A673 (cell line): ENCODE results near the gene KAZN. TPM values are rescaled to one million over a fixed set of nuclear protein-coding genes. Genes with fewer than 3 reads are reported as not detected.

Source experiments
- BruUV-seq: library from RNA; stranded (reverse); fragments of 400-500 nt; replicated peaks from 2 replicates; lab custom pipeline; 2021; lab: Mats Ljungman, UMichigan
- CTCF ChIA-PET: fragments of 300-600 bp; sonication (Branson Sonifier 250); formaldehyde crosslinking; loops from one replicate; lab custom pipeline; 2022; ENCODE audit warnings: antibody characterized with exemption; lab: Charles Lee
- POLR2A ChIA-PET: fragments of 300-600 bp; sonication (Branson Sonifier 250); formaldehyde crosslinking; loops from one replicate; lab custom pipeline; 2022; ENCODE audit warnings: antibody characterized with exemption; ENCODE audit not compliant: low non-redundant PET; lab: Charles Lee
- DNase-seq: peaks from one replicate; pipeline ENCODE4 v3.0.0-alpha.2; 2015; ENCODE audit warnings: low spot score
- H3K27ac ChIP-seq: fragments of 200-600 bp; sonication (generic); 2 replicates; pipeline ENCODE4 v1.5.1; 2016; ENCODE audit warnings: mixed run types, low read depth, mild to moderate bottlenecking, mixed read lengths, antibody characterized with exemption, low read length; ENCODE audit not compliant: poor library complexity, severe bottlenecking
- H3K27me3 ChIP-seq: fragments of 200-600 bp; sonication (generic); replicated peaks from 2 replicates; pipeline ENCODE4 v1.6.1; 2017; ENCODE audit warnings: mixed run types, low read depth, mild to moderate bottlenecking, mixed read lengths, antibody characterized with exemption, low read length; ENCODE audit not compliant: insufficient read depth, poor library complexity
- H3K36me3 ChIP-seq: fragments of 200-600 bp; sonication (generic); 2 replicates; pipeline ENCODE4 v1.6.1; 2016; ENCODE audit warnings: mixed run types, mild to moderate bottlenecking, mixed read lengths, antibody characterized with exemption, low read length; ENCODE audit not compliant: insufficient read depth, poor library complexity, severe bottlenecking
- H3K4me1 ChIP-seq: fragments of 200-600 bp; sonication (generic); 2 replicates; pipeline ENCODE4 v1.6.1; 2017; ENCODE audit warnings: mixed run types, mild to moderate bottlenecking, mixed read lengths, antibody characterized with exemption, low read length; ENCODE audit not compliant: insufficient read depth, poor library complexity, severe bottlenecking
- H3K4me3 ChIP-seq: fragments of 200-600 bp; sonication (generic); 2 replicates; pipeline ENCODE4 v1.5.1; 2016; ENCODE audit warnings: low read depth, mixed run types, mild to moderate bottlenecking, mixed read lengths, low read length; ENCODE audit not compliant: poor library complexity, severe bottlenecking
- H3K9me3 ChIP-seq: fragments of 200-600 bp; sonication (generic); 2 replicates; pipeline ENCODE4 v1.6.1; 2016; ENCODE audit warnings: mixed run types, low read depth, mild to moderate bottlenecking, mixed read lengths, antibody characterized with exemption, low read length; ENCODE audit not compliant: poor library complexity, severe bottlenecking
- CTCF ChIP-seq: fragments of 300-800, 200-600 bp; sonication (generic); conservative IDR thresholded peaks from 2 replicates; pipeline ENCODE4 v1.5.1; 2017; ENCODE audit warnings: low read depth, mild to moderate bottlenecking, antibody characterized with exemption, low read length, moderate library complexity, mixed read lengths
- EZH2 ChIP-seq: fragments of 200-600 bp; sonication (generic); IDR thresholded peaks from 2 replicates; pipeline ENCODE4 v1.6.1; 2017; ENCODE audit warnings: borderline replicate concordance, low read depth, mild to moderate bottlenecking, mixed read lengths, antibody characterized with exemption, low read length; ENCODE audit not compliant: poor library complexity, severe bottlenecking
- intact Hi-C: fragments of 100-400 bp; cut with micrococcal nuclease; formaldehyde crosslinking; loops from one replicate; pipeline ENCODE4 v1.10.0; 2022; ENCODE audit not compliant: unreplicated experiment
- total RNA-seq: library from RNA; stranded (reverse); gene quantifications from 2 replicates; pipeline ENCODE4 v1.2.3, GENCODE V29; 2021

Gene KAZN
- total RNA-seq, 1 experiment from 2014 or later = 8.0 TPM

GRCh38 chr1:14666962-14667650 is 68.6 kb downstream of the KAZN start:
- Histone ChIP-seq H3K9me3 (no peaks in the 10 kb centered on the region), H3K4me3 (no peak overlapping the region), H3K4me1 (no peaks in the 10 kb centered on the region), H3K36me3 (no peaks in the 10 kb centered on the region), H3K27me3 (no peaks in the 10 kb centered on the region), H3K27ac (no peak overlapping the region)
- POLR2A ChIA-PET = no interaction called here
- BruUV-seq = no TSS peak
- CTCF ChIA-PET = no interaction called here
- TF ChIP-seq CTCF = no peak
- no peak for TF ChIP-seq EZH2
- no peak for DNase-seq
- intact Hi-C loops = no loop called here

GRCh38 chr1:14667651-14667984 is 69.1 kb downstream of the KAZN start:
- intact Hi-C loops = no loop called here
- no peak for DNase-seq
- H3K27me3 ChIP-seq = no peaks in the 10 kb centered on the region
- no peaks in the 10 kb centered on the region for H3K4me1 ChIP-seq
- no TSS peak for BruUV-seq
- H3K4me3 ChIP-seq = no peak overlapping the region
- TF ChIP-seq EZH2 (no peak), CTCF (no peak)
- ChIA-PET POLR2A (no interaction called here), CTCF (no interaction called here)
- H3K9me3 ChIP-seq = no peaks in the 10 kb centered on the region
- H3K36me3 ChIP-seq = no peaks in the 10 kb centered on the region
- H3K27ac ChIP-seq = no peak overlapping the region

- intact Hi-C loops = no loop called here
- no TSS peak for BruUV-seq
- H3K4me1 ChIP-seq = no peaks in the 10 kb centered on the region
- DNase-seq = no peak
- ChIA-PET CTCF (no interaction called here), POLR2A (no interaction called here)
- H3K4me3 ChIP-seq = no peak overlapping the region
- H3K36me3 ChIP-seq = no peaks in the 10 kb centered on the region
- no peak overlapping the region for H3K27ac ChIP-seq
- no peaks in the 10 kb centered on the region for H3K27me3 ChIP-seq
- H3K9me3 ChIP-seq = no peaks in the 10 kb centered on the region
- no peak for TF ChIP-seq CTCF
- TF ChIP-seq EZH2 = no peak
Measured at GRCh38 chr1:14668538-14668937, 70.1 kb downstream of the KAZN start.
